Activated CD4-positive, alpha-beta T cell treated with anti-CD3 and anti-CD28 coated beads, Interleukin-2, amount 50 U/mL, for 4 hours (primary cell): ENCODE results near the gene TNFSF10.

Experiments
- DNase-seq, 2 experiments: peaks; one replicate each; pipeline ENCODE4 v3.0.0-alpha.2; 2020

Gene TNFSF10

GRCh38 chr3:172516318-172517214, 6.7 kb downstream of the TNFSF10 start:
- no peak for DNase-seq

GRCh38 chr3:172515130-172515918, 7.9 kb downstream of the TNFSF10 start:
- DNase-seq, result no peak

- DNase-seq, result no peak
Observed at GRCh38 chr3:172514678-172515077, 8.6 kb downstream of the TNFSF10 start.

GRCh38 chr3:172513488-172513887, 9.7 kb downstream of the TNFSF10 start:
- no peak for DNase-seq

- DNase-seq, result peak; percentile 60 to 66
Observed at GRCh38 chr3:172511783-172512762, 11.2 kb downstream of the TNFSF10 start.

GRCh38 chr3:172506094-172506493, 17.1 kb downstream of the TNFSF10 start:
- no peak for DNase-seq

- DNase-seq, result no peak
Observed at GRCh38 chr3:172501540-172501939, 21.7 kb downstream of the TNFSF10 start.

- DNase-seq, result peak; percentile 80 to 85
Observed at GRCh38 chr3:172490198-172490669, 33.0 kb downstream of the TNFSF10 start.

GRCh38 chr3:172478116-172478515, 45.1 kb downstream of the TNFSF10 start:
- no peak for DNase-seq

- no peak for DNase-seq
Observed at GRCh38 chr3:172476347-172476746, 46.9 kb downstream of the TNFSF10 start.

GRCh38 chr3:172475703-172476102, 47.5 kb downstream of the TNFSF10 start:
- DNase-seq, result no peak

- no peak for DNase-seq
Observed at GRCh38 chr3:172471903-172472302, 51.3 kb downstream of the TNFSF10 start.

- no peak for DNase-seq
Observed at GRCh38 chr3:172470588-172470987, 52.6 kb downstream of the TNFSF10 start.

- DNase-seq, result no peak
Observed at GRCh38 chr3:172467170-172467824, 55.9 kb downstream of the TNFSF10 start.

GRCh38 chr3:172466553-172467130, 56.6 kb downstream of the TNFSF10 start:
- no peak for DNase-seq

GRCh38 chr3:172465281-172465680, 57.9 kb downstream of the TNFSF10 start:
- no peak for DNase-seq

- no peak for DNase-seq
Observed at GRCh38 chr3:172464306-172464705, 58.9 kb downstream of the TNFSF10 start.

GRCh38 chr3:172461530-172462138, 61.6 kb downstream of the TNFSF10 start:
- DNase-seq, result no peak

- DNase-seq, result no peak
Observed at GRCh38 chr3:172456404-172456803, 66.8 kb downstream of the TNFSF10 start.
